HG03432 (cell line): ENCODE results near the gene HLA-DOB.
"Not testable (repeated sequence)": the region's sequence is repeated elsewhere in the genome, so short reads cannot be mapped to it uniquely, and the experiment has no call there.

Experiments used
- ATAC-seq: cut with Tn5 transposase; IDR thresholded peaks from one replicate; pipeline ENCODE4 v1.9.1; 2021; ENCODE audit warnings: mild to moderate bottlenecking, moderate library complexity; ENCODE audit not compliant: unreplicated experiment

HLA-DOB gene

DNA sequence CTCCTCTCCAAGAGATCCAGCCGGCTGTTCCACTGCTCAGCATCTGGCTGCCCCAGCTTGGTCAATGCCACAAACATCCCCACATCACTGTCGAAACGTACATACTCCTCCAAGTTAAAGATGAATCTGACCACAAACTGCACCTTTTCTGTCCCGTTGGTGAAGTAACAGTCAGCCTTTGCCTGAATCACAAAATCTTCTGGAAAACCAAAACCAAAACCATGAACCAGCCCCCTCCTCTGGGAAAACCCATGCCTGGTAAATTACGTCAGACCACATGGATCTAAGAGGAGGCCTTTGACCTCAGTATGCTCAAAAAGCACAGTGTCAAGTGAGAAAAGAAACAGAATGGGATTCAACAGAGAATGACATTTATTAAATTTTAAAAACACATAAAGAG, 1.7 kb downstream of the HLA-DOB start:
- ATAC-seq, result no peak

DNA sequence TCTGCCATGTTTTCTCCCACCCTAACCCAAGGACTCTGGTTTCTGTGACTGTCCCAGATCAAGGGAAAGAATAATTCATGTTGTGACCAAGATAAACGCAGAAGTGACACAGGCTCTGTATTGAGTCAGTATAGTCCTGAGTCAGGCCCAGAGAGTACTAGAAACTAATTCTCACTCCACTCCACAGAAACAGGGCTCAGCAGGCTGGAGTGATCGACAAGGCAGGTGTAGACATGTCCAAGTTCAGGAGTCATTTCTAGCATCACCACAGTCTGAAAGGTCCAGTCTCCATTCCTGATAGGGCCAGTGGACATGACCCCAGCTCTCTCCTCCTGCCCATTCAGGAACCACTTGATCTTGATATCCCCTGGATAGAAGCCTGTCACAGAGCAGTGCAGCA, 2.7 kb downstream of the HLA-DOB start:
- ATAC-seq, result no peak

GRCh38 chr6:32809171-32809570, 7.6 kb downstream of the HLA-DOB start:
- ATAC-seq, result no peak

DNA sequence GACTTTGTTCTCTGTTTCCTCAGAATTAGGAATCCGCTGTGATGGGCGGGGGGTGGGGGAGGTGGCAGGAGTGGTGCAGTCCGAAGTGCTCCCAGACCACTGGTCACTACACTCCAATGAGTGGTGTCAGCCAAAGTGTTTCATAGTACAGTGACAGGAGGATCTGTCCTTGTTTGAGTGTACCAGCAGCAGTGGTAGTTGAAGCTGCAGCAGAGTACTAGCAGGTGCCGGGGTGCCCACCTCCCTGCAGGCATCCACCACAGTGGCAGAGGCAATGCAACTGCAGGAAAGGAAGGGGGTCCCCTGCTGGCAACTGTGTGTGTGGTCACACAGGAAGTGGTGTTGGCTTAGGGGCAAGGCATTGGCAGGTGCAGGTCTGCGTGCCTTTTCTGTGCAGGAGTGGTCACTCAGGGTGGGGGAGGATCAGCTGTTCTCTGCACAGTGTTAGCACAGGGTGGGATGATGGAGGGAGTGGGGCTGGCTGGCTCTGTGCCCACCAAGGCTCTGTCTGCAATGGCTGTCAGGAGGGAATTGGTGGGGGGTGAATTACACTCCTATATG, 9.7 kb downstream of the HLA-DOB start:
- no peak for ATAC-seq

- ATAC-seq, result not testable (repeated sequence)
Observed at GRCh38 chr6:32805404-32805803, 11.4 kb downstream of the HLA-DOB start.

- ATAC-seq, result no peak
Observed at GRCh38 chr6:32803416-32803815, 13.4 kb downstream of the HLA-DOB start.

DNA sequence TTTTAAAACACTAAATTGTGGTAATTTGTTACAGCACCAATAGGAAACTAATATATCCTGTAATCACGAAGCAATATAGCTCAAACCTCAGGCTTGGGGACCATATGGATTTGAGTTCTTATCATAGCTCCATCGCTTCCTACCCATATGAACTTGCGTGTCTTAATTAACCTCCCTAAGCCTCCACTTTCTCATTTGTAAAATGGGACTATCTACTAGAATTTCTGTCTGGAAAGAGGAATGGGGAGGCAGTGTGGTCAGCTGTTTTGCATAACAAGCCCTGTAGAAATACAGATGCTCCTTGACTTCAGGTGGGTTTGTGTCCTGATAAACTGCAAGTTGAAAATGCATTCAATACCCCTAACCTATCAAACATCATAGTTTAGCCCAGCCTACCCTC, 17.1 kb downstream of the HLA-DOB start:
- no peak for ATAC-seq

DNA sequence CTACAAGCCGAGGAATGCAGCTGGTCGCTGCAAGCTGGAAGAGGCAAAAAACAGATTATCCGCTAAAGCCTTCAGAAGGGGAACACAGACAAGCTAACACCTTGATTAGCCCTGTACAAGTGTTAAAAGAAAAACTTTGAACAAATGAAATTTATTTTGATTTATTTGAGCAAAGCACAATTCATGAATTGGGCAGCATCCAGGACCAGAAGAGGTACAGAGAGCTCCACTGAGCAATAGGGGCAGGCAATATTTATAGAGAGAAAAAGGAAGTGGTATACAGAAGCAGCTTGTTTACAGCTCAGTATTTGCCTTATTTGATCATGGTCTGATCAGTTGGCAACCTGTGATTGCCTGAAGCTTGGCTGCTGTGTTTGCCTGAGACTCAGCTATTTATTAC, 17.6 kb downstream of the HLA-DOB start:
- ATAC-seq, result no peak

DNA sequence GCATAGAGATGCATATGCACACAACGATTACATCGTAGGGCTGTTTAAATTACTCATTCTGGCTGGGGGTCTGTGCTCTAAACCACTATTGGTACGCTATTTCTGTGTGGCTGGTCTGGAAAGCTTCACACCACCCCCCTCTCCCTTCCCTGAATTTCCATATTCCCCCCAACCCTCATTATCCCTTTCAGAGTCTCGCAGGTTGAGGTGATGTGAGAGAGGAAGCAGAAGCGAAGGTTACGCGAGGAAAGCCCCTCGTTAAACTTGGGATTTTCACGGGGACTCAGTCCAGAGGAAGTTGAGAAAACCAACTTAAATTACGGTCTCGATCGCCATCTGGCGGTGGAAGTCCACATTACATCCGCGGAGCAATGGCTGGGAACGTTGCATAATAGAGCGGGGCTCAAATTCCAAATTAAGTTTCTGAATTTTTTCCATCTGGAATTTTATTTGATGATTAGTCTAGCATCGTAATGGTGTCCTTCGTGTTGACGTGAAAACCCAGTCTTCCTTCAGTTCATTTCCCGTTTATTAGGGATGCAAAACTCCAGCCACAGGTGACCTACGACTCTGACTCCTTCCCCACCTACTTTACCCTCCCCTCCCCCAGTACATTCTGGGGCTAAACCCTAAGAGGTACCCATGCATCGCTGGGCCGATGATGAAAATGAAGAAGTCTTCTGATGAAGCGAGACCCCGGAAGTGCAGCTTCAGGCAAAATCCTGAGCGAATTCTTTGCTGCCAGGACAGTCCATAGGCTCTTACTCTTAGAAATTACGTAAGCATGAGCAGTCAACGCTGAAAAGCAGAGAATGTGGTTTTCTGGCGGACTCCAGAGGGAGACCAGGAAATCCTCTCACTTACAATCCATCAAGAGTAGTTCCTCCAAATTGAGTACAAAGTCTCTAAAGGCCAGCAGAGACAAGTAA, 19.7 kb downstream of the HLA-DOB start:
- ATAC-seq, result no peak

GRCh38 chr6:32794510-32794909, 22.3 kb downstream of the HLA-DOB start:
- no peak for ATAC-seq

GRCh38 chr6:32792901-32793435, 23.8 kb downstream of the HLA-DOB start:
- no peak for ATAC-seq

GRCh38 chr6:32790306-32790705, 26.5 kb downstream of the HLA-DOB start:
- no peak for ATAC-seq

- no peak for ATAC-seq
Observed at GRCh38 chr6:32785781-32786533, 30.8 kb downstream of the HLA-DOB start.

GRCh38 chr6:32782923-32783322, 33.9 kb downstream of the HLA-DOB start:
- not testable (repeated sequence) for ATAC-seq

- ATAC-seq, result no peak
Observed at GRCh38 chr6:32779036-32779435, 37.8 kb downstream of the HLA-DOB start.

- no peak for ATAC-seq
Observed at GRCh38 chr6:32775071-32775470, 41.7 kb downstream of the HLA-DOB start.

DNA sequence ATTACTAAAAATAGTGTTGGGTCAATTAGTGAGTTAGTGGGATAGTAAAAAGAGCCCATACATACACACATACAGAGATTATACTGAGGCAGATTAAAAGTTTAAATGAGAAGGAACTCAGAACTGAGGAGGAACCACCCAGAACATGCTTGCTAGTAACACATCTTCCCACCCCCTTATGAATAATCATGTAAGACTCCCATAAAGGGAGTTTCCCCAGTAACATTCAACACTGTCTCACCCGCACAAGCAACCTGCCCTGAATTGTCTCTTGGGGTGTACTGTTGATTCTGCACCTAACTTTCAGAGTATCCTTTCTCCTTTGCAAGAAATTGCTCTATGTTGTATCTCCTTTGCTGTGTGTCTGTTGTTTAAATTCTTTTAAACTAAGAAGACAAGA, 42.4 kb downstream of the HLA-DOB start:
- ATAC-seq, result no peak

GRCh38 chr6:32772656-32773055, 44.1 kb downstream of the HLA-DOB start:
- no peak for ATAC-seq

GRCh38 chr6:32764048-32764447, 52.8 kb downstream of the HLA-DOB start:
- no peak for ATAC-seq

GRCh38 chr6:32763421-32763820, 53.4 kb downstream of the HLA-DOB start, which contains the start of gene HLA-DQB2:
TSS of gene HLA-DQB2 (minus strand) at chr6:32763532. CDS start at chr6:32763470, 62 bp downstream.
- ATAC-seq, result no peak
